HEK293 (cell line): ENCODE data around the gene ZNF524.

Experiments used
- CTCF ChIA-PET: fragments of 350-600 bp; formaldehyde crosslinking; extraction: SDS; loops from one replicate; lab custom pipeline; 2021; ENCODE audit warnings: antibody characterized with exemption; lab: Yijun Ruan, JAX
- POLR2A ChIA-PET: fragments of 300-600 bp; formaldehyde crosslinking; extraction: SDS; loops from one replicate; lab custom pipeline; 2020; ENCODE audit warnings: antibody characterized with exemption, inconsistent platforms; lab: Yijun Ruan, JAX
- H3K27ac ChIP-seq: fragments of 200-500 bp; sonication (Bioruptor generic); 2 replicates; pipeline ENCODE4 v1.5.1; 2014; ENCODE audit warnings: low read depth, low read length, control low read depth, inconsistent platforms; ENCODE audit errors: extremely low read depth
- H3K36me3 ChIP-seq, 2 experiments: fragments of 200-500 bp in 1 of 2; sonication (Bioruptor generic) in 1 of 2; 1 replicate in 1 of 2; 2 replicates in 1 of 2; pipeline ENCODE4 v1.5.1; 2014 to 2017; ENCODE audit warnings: inconsistent platforms in 2 of 2, low read length in 2 of 2; ENCODE audit not compliant: control insufficient read depth in 2 of 2, insufficient read depth in 1 of 2
- H3K4me1 ChIP-seq: fragments of 200-500 bp; sonication (Bioruptor generic); 2 replicates; pipeline ENCODE4 v1.5.1; 2014; ENCODE audit warnings: mild to moderate bottlenecking, low read length, inconsistent platforms; ENCODE audit not compliant: control insufficient read depth, insufficient read depth
- H3K4me3 ChIP-seq: 2 replicates; pipeline ENCODE4 v1.5.1; 2011; ENCODE audit warnings: low read depth, mild to moderate bottlenecking, control low read depth, low read length, moderate library complexity
- H3K9me3 ChIP-seq: fragments of 200-500 bp; sonication (Bioruptor generic); 2 replicates; pipeline ENCODE4 v1.5.1; 2014; ENCODE audit warnings: low read depth, low read length, inconsistent platforms; ENCODE audit not compliant: control insufficient read depth, insufficient read depth
- EGR2 ChIP-seq: fragments of 450-650 bp; formaldehyde crosslinking; IDR thresholded peaks from 2 replicates; pipeline ENCODE4 v1.5.1; 2016; ENCODE audit warnings: low read depth, missing biosample characterization, missing genetic modification characterization
- MYNN ChIP-seq: fragments of 450-650 bp; formaldehyde crosslinking; IDR thresholded peaks from 2 replicates; pipeline ENCODE4 v1.5.1; 2016; ENCODE audit warnings: missing biosample characterization, missing genetic modification characterization, borderline replicate concordance
- REPIN1 ChIP-seq: fragments of 450-650 bp; formaldehyde crosslinking; IDR thresholded peaks from 2 replicates; pipeline ENCODE4 v1.5.1; 2017; ENCODE audit warnings: missing biosample characterization, missing genetic modification characterization, low read depth
- SP2 ChIP-seq: fragments of 450-650 bp; formaldehyde crosslinking; IDR thresholded peaks from 2 replicates; pipeline ENCODE4 v1.5.1; 2016; ENCODE audit warnings: missing biosample characterization, missing genetic modification characterization
- ZEB2 ChIP-seq: fragments of 450-650 bp; formaldehyde crosslinking; IDR thresholded peaks from 2 replicates; pipeline ENCODE4 v1.5.1; 2016; ENCODE audit warnings: missing biosample characterization, missing genetic modification characterization
- ZFHX2 ChIP-seq: fragments of 450-650 bp; formaldehyde crosslinking; conservative IDR thresholded peaks from 2 replicates; pipeline ENCODE4 v1.5.1; 2016; ENCODE audit warnings: missing biosample characterization, missing genetic modification characterization
- ZNF112 ChIP-seq: fragments of 450-650 bp; formaldehyde crosslinking; IDR thresholded peaks from 2 replicates; pipeline ENCODE4 v1.5.0; 2017; ENCODE audit warnings: missing biosample characterization, missing genetic modification characterization
- ZNF121 ChIP-seq: fragments of 450-650 bp; formaldehyde crosslinking; IDR thresholded peaks from 2 replicates; pipeline ENCODE4 v1.5.1; 2016; ENCODE audit warnings: missing biosample characterization, missing genetic modification characterization
- ZNF132 ChIP-seq: fragments of 450-650 bp; formaldehyde crosslinking; IDR thresholded peaks from 2 replicates; pipeline ENCODE4 v1.5.1; 2017; ENCODE audit warnings: missing biosample characterization, missing genetic modification characterization, borderline replicate concordance
- ZNF311 ChIP-seq: fragments of 450-650 bp; formaldehyde crosslinking; IDR thresholded peaks from 2 replicates; pipeline ENCODE4 v1.5.1; 2017; ENCODE audit warnings: missing biosample characterization, missing genetic modification characterization, borderline replicate concordance
- ZNF473 ChIP-seq: fragments of 450-650 bp; formaldehyde crosslinking; IDR thresholded peaks from 2 replicates; pipeline ENCODE4 v1.5.1; 2017; ENCODE audit warnings: missing biosample characterization, missing genetic modification characterization
- ZNF530 ChIP-seq: fragments of 450-650 bp; formaldehyde crosslinking; IDR thresholded peaks from 2 replicates; pipeline ENCODE4 v1.5.1; 2016; ENCODE audit warnings: low read depth, missing biosample characterization, missing genetic modification characterization
- ZNF544 ChIP-seq: fragments of 450-650 bp; formaldehyde crosslinking; IDR thresholded peaks from 2 replicates; pipeline ENCODE4 v1.5.0; 2017; ENCODE audit warnings: missing biosample characterization, missing genetic modification characterization
- ZNF621 ChIP-seq: fragments of 450-650 bp; formaldehyde crosslinking; IDR thresholded peaks from 2 replicates; pipeline ENCODE4 v1.5.1; 2017; ENCODE audit warnings: missing biosample characterization, missing genetic modification characterization
- ZNF664 ChIP-seq: fragments of 450-650 bp; formaldehyde crosslinking; IDR thresholded peaks from 2 replicates; pipeline ENCODE4 v1.5.1; 2016; ENCODE audit warnings: missing biosample characterization, missing genetic modification characterization
- ZNF777 ChIP-seq: fragments of 450-650 bp; formaldehyde crosslinking; IDR thresholded peaks from 2 replicates; pipeline ENCODE4 v1.5.1; 2017; ENCODE audit warnings: missing biosample characterization, missing genetic modification characterization, borderline replicate concordance
- TF ChIP-seq, protein P1 (sequence below): fragments of 450-650 bp; formaldehyde crosslinking; IDR thresholded peaks from 2 replicates; pipeline ENCODE4 v1.5.1; 2016; ENCODE audit warnings: missing biosample characterization, missing genetic modification characterization
- TF ChIP-seq, protein P2 (sequence below): fragments of 450-650 bp; formaldehyde crosslinking; IDR thresholded peaks from 2 replicates; pipeline ENCODE4 v1.5.1; 2017; ENCODE audit warnings: missing biosample characterization, missing genetic modification characterization
- TF ChIP-seq, protein P3 (sequence below): fragments of 450-650 bp; formaldehyde crosslinking; IDR thresholded peaks from 2 replicates; pipeline ENCODE4 v1.5.1; 2016; ENCODE audit warnings: missing biosample characterization, missing genetic modification characterization

ZNF524 gene

DNA sequence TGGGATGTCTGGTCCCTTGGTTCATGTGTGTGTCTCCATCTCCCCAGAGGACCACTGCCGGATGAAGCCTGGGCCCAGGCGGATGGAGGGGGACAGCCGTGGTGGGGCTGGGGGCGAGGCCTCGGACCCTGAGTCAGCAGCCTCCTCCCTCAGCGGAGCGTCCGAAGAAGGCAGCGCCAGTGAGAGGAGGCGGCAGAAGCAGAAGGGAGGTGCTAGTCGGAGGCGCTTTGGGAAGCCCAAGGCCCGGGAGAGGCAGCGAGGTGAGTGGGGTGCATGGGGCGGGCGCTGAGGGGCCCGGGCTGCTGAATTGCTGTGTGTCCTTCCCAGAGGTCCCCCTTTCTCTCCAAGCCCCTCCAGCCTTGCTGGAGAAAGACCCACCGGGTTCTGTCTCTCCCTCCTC lies 51.1 kb downstream of the ZNF524 start:
- H3K4me3 ChIP-seq = no peak overlapping the region
- H3K36me3 ChIP-seq = peaks cover under 1 to 35% of the 10 kb centered on the region in 2 experiments; a peak in 2 of 3 replicates
- no peak for TF ChIP-seq REPIN1 (tag by site-specific recombination)
- TF ChIP-seq, protein P1, sequence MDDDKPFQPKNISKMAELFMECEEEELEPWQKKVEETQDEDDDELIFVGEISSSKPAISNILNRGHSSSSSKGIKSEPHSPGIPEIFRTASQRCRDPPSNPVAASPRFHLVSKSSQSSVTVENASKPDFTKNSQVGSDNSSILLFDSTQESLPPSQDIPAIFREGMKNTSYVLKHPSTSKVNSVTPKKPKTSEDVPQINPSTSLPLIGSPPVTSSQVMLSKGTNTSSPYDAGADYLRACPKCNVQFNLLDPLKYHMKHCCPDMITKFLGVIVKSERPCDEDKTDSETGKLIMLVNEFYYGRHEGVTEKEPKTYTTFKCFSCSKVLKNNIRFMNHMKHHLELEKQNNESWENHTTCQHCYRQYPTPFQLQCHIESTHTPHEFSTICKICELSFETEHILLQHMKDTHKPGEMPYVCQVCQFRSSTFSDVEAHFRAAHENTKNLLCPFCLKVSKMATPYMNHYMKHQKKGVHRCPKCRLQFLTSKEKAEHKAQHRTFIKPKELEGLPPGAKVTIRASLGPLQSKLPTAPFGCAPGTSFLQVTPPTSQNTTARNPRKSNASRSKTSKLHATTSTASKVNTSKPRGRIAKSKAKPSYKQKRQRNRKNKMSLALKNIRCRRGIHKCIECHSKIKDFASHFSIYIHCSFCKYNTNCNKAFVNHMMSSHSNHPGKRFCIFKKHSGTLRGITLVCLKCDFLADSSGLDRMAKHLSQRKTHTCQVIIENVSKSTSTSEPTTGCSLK (tag by site-specific recombination) = no peak
- TF ChIP-seq ZNF544 (tag by site-specific recombination) = no peak
- TF ChIP-seq MYNN (tag by site-specific recombination) = no peak
- no peak for TF ChIP-seq ZNF530 (tag by site-specific recombination)
- no peak for TF ChIP-seq ZNF664
- no peak for TF ChIP-seq ZNF132 (tag by site-specific recombination)
- no peak for TF ChIP-seq ZNF112 (tag by site-specific recombination)
- TF ChIP-seq ZNF121 (tag by site-specific recombination) = no peak
- no peak for TF ChIP-seq ZNF777 (tag by site-specific recombination)
- no peak for TF ChIP-seq ZNF311 (tag by site-specific recombination)
- no peak for TF ChIP-seq ZEB2 (tag by site-specific recombination)
- TF ChIP-seq ZNF473 = no peak
- no peak for TF ChIP-seq ZNF621 (tag by site-specific recombination)
- TF ChIP-seq, protein P2, sequence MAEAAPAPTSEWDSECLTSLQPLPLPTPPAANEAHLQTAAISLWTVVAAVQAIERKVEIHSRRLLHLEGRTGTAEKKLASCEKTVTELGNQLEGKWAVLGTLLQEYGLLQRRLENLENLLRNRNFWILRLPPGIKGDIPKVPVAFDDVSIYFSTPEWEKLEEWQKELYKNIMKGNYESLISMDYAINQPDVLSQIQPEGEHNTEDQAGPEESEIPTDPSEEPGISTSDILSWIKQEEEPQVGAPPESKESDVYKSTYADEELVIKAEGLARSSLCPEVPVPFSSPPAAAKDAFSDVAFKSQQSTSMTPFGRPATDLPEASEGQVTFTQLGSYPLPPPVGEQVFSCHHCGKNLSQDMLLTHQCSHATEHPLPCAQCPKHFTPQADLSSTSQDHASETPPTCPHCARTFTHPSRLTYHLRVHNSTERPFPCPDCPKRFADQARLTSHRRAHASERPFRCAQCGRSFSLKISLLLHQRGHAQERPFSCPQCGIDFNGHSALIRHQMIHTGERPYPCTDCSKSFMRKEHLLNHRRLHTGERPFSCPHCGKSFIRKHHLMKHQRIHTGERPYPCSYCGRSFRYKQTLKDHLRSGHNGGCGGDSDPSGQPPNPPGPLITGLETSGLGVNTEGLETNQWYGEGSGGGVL = no peak
- POLR2A ChIA-PET = no interaction called here
- H3K27ac ChIP-seq = no peak overlapping the region
- peaks cover 8% of the 10 kb centered on the region; the same call in 1 of the 2 replicates for H3K4me1 ChIP-seq
- CTCF ChIA-PET = no interaction called here
- H3K9me3 ChIP-seq = no peaks in the 10 kb centered on the region

DNA sequence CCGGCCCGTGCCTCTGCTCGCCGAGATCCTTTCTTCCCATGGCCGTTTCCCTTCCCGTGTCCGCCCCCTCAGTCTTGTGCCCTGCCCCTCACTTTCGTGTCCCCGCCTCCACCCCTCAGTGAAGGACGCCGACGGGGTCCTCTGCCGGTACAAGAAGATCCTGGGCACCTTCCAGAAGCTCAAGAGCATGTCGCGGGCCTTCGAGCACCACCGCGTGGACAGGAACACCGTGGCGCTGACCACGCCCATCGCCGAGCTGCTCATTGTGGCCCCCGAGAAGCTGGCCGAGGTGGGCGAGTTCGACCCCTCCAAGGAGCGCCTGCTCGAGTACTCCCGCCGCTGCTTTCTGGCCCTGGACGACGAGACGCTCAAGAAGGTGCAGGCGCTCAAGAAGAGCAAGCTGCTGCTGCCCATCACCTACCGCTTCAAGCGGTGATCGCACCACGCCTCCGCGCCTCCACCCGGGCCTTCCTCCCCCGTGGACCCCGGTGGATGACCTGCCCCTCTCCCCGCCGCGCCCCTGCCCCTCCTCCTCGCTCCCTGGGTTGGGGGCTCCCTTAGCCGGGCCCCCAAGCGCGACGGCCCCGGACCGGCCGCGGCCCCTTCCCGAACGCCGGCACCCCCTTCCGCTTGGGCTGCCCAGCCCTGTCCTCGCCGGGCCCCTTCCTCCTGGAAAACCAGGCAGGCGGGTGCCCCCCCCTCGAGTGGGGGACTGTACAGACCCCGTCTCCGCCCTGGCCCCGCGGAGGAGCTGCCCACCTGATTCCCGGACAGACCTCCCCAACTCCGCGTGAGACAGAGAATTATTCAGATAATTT lies 52.4 kb downstream of the ZNF524 start:
- TF ChIP-seq ZFHX2 (tag by site-specific recombination) = peak; percentile 25; the same call in 1 of the 2 replicates
- peak; percentile 13; the same call in 1 of the 2 replicates for TF ChIP-seq EGR2 (tag by site-specific recombination)
- TF ChIP-seq, protein P3, sequence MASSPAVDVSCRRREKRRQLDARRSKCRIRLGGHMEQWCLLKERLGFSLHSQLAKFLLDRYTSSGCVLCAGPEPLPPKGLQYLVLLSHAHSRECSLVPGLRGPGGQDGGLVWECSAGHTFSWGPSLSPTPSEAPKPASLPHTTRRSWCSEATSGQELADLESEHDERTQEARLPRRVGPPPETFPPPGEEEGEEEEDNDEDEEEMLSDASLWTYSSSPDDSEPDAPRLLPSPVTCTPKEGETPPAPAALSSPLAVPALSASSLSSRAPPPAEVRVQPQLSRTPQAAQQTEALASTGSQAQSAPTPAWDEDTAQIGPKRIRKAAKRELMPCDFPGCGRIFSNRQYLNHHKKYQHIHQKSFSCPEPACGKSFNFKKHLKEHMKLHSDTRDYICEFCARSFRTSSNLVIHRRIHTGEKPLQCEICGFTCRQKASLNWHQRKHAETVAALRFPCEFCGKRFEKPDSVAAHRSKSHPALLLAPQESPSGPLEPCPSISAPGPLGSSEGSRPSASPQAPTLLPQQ = no peak
- TF ChIP-seq SP2 (tag by site-specific recombination) = 0 out of 2 replicates have a peak, but pooled peaks have one; percentile 5
- Histone ChIP-seq H3K27ac (no peak overlapping the region), H3K36me3 (peaks cover 3 to 48% of the 10 kb centered on the region in 2 experiments; a peak in 2 of 3 replicates), H3K4me1 (peaks cover 3% of the 10 kb centered on the region; the same call in 1 of the 2 replicates), H3K4me3 (no peak overlapping the region), H3K9me3 (no peaks in the 10 kb centered on the region)
- ChIA-PET POLR2A (interaction anchor here (0.5 to 2.5 kb wide), 3 partner anchors 10 to 449 kb away, joined by 3 to 36 read pairs (median 15); partner anchors contain the start of gene ZNF581), CTCF (interaction anchor here (0.8 to 3.4 kb wide), 5 partner anchors 10 to 158 kb away, joined by 3 to 34 read pairs (median 14); no protein-coding TSS in a partner anchor)
